ENCODE results near the gene SLX9. TPM values are rescaled to one million over a fixed set of nuclear protein-coding genes. Genes with fewer than 3 reads are reported as not detected.

SLX9 gene
- total RNA-seq, 3 donors from 2014 or later, result 15.8 to 17.7 (median 17.0) TPM

DNA sequence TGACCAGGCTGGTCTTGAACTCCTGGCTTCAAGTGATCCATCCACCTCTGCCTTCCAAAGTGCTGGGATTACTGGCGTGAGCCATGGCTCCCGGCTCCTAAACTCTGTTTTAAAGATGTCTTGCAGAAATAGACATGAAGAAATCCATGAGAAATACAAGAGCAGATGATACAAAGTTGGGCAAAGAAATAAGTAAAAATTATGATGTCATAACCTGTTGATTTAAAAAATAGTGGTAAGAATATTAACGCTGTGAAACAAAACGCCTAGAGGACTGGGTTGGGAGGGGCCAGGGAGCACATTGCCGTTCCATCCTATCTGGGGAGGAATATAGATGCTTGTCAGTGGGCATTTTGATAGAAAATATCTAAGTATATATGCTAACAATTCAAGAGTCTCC is 17.9 kb upstream of the SLX9 start:
- Histone ChIP-seq H3K27ac (no peak overlapping the region), H3K27me3 (no peaks in the 10 kb centered on the region), H3K9me3 (no peaks in the 10 kb centered on the region), H3K4me3 (no peak overlapping the region), H3K4me1 (peaks cover 2 to 10% of the 10 kb centered on the region in 2 donors), H3K36me3 (no peaks in the 10 kb centered on the region)
- intact Hi-C loops (cut with DNase I; ENCODE audit: low total_unique reads), result no loop called here
- TF ChIP-seq, protein P1, sequence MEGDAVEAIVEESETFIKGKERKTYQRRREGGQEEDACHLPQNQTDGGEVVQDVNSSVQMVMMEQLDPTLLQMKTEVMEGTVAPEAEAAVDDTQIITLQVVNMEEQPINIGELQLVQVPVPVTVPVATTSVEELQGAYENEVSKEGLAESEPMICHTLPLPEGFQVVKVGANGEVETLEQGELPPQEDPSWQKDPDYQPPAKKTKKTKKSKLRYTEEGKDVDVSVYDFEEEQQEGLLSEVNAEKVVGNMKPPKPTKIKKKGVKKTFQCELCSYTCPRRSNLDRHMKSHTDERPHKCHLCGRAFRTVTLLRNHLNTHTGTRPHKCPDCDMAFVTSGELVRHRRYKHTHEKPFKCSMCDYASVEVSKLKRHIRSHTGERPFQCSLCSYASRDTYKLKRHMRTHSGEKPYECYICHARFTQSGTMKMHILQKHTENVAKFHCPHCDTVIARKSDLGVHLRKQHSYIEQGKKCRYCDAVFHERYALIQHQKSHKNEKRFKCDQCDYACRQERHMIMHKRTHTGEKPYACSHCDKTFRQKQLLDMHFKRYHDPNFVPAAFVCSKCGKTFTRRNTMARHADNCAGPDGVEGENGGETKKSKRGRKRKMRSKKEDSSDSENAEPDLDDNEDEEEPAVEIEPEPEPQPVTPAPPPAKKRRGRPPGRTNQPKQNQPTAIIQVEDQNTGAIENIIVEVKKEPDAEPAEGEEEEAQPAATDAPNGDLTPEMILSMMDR (IDR thresholded peaks at IDR 0.05), result no peak
- TF ChIP-seq POLR2A (IDR thresholded peaks at IDR 0.05), result no peak
- no peak for TF ChIP-seq POLR2AphosphoS5 (IDR thresholded peaks at IDR 0.05)
- DNase-seq (ENCODE audit: low spot score in 2 of 2), result no peak

DNA sequence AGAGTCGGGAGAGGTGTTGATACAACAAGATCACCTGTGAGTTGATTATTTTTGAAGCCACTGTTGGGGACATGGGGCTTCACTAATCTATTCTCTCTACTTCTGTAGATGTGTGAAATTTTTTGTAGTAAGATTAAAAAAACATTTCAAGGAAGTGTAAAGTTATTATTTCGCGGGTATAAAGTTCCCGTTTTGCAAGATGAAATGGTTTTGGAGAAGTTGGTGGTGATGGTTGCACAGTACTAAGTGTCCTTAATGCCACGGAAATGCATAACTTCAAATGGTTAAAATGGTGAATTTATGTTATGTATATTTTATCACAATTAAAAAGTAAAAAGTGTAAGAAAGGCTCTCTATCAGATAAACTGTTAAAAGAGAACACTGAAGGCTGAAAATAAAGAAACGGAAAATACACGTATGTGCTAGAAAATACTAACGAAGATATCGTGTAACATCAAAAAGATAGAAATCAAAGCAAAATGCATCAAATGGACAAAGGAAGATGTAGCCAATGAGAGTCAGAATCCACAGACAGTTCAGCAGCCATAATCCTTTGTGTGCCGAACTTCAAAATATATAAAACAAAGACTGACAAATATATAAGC is 16.2 kb upstream of the SLX9 start:
- DNase-seq (ENCODE audit: low spot score in 2 of 2), result no peak
- Histone ChIP-seq H3K4me1 (peaks cover 5 to 20% of the 10 kb centered on the region in 2 donors), H3K4me3 (no peak overlapping the region), H3K27me3 (no peaks in the 10 kb centered on the region), H3K27ac (peak overlapping the region in 1 of 2 donors; percentile 85), H3K9me3 (no peaks in the 10 kb centered on the region), H3K36me3 (no peaks in the 10 kb centered on the region)
- intact Hi-C loops (cut with DNase I; ENCODE audit: low total_unique reads), result no loop called here
- TF ChIP-seq POLR2A (IDR thresholded peaks at IDR 0.05) (no peak), POLR2AphosphoS5 (IDR thresholded peaks at IDR 0.05) (no peak)
- TF ChIP-seq, protein P1 (IDR thresholded peaks at IDR 0.05), result no peak

DNA sequence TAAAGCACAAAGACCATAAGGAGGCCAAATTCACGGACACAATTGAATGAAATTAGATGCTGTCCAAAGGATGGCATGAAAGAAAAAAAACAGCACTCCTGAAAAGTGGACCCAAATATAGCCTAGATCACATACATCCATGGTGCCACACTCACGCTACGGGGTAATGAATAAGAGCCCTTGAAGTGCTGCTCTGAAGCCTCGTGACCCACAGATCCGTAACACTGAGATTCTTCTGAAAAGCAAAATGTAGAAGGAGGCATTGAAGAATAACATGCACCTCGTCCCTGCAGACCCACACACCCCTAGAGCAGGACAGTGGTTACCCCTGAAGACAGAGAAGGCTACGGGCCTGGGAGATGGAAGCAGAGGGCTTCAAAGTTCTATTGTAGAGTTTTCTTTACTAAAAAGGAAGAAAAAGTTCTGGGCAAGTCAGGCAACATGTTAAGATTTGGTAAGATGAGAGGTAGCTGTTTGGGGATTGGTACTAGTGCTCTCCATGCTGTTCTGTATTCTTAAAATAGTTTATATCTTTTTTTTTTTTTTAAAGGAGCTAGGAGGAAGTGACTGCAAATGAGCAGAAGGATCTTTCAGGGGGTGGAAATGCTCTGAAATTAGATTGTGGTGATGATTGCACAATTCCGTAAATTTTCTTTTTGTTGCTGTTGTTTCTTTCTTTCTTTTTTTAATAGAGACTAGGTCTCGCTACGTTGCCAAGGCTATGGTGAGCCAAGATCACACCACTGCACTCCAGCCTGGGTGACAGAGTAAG is 15.0 kb upstream of the SLX9 start:
- no peak for DNase-seq (ENCODE audit: low spot score in 2 of 2)
- intact Hi-C loops (cut with DNase I; ENCODE audit: low total_unique reads), result no loop called here
- Histone ChIP-seq H3K9me3 (no peaks in the 10 kb centered on the region), H3K4me1 (peaks cover 5 to 20% of the 10 kb centered on the region in 2 donors), H3K4me3 (no peak overlapping the region), H3K27me3 (no peaks in the 10 kb centered on the region), H3K27ac (peak overlapping the region; percentile 82 to 85), H3K36me3 (no peaks in the 10 kb centered on the region)
- TF ChIP-seq, protein P1 (IDR thresholded peaks at IDR 0.05), result no peak
- peak in 1 of 3 donors; percentile 11 for TF ChIP-seq POLR2AphosphoS5 (IDR thresholded peaks at IDR 0.05)
- no peak for TF ChIP-seq POLR2A (IDR thresholded peaks at IDR 0.05)

DNA sequence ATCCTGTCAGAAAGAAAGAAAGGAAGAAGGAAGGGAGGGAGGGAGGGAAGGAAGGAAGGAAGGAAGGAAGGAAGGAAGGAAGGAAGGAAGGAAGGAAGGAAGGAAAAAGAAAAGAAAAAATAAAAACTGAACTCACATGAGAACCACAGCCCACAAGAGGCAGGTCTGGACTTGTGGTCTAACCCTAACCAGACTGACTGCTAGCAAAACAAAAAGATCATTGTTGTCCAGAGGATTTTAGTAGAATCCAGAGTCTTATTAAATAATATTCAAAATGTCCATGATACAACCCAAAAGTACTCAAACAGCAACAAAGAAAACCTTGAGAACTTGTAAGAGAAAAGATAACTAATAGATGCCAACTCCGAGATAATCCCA is 14.5 kb upstream of the SLX9 start:
- Histone ChIP-seq H3K4me3 (no peak overlapping the region), H3K36me3 (no peaks in the 10 kb centered on the region), H3K4me1 (peaks cover 5 to 20% of the 10 kb centered on the region in 2 donors), H3K9me3 (no peaks in the 10 kb centered on the region), H3K27me3 (no peaks in the 10 kb centered on the region), H3K27ac (peak overlapping the region; percentile 74 to 85)
- TF ChIP-seq POLR2AphosphoS5 (IDR thresholded peaks at IDR 0.05) (no peak), POLR2A (IDR thresholded peaks at IDR 0.05) (no peak)
- TF ChIP-seq, protein P1 (IDR thresholded peaks at IDR 0.05), result no peak
- DNase-seq (ENCODE audit: low spot score in 2 of 2), result no peak
- intact Hi-C loops (cut with DNase I; ENCODE audit: low total_unique reads), result no loop called here

Measured in breast epithelium (tissue), 4 donors.